Subcutaneous adipose tissue (tissue), 4 donors: Measurements from ENCODE around the gene NKAIN4. TPM values are rescaled to one million over a fixed set of nuclear protein-coding genes. Genes with fewer than 3 reads are reported as not detected.

Source experiments
- small RNA-seq: library from RNA; depleted of rRNA; stranded (forward); fragments of <200 nt; gene quantifications from one replicate; pipeline ENCODE3, GENCODE V24; 2016
- total RNA-seq, 4 donors: library from RNA; depleted of rRNA; stranded (reverse); fragments of >200 nt; gene quantifications; one replicate each; pipeline ENCODE4 v1.1.0, GENCODE V29; 2016
- TF ChIP-seq, protein P1 (sequence below): fragments of 450-650 bp; IDR thresholded peaks from one replicate; pipeline ENCODE4 v1.5.1; 2016; ENCODE audit warnings: low read depth, mild to moderate bottlenecking, control low read depth, antibody characterized with exemption, moderate library complexity

The NKAIN4 gene
- total RNA-seq, 4 donors from 2014 or later, result not detected

GRCh38 chr20:63191400-63191799 is 62.9 kb downstream of the NKAIN4 start:
- TF ChIP-seq, protein P1, sequence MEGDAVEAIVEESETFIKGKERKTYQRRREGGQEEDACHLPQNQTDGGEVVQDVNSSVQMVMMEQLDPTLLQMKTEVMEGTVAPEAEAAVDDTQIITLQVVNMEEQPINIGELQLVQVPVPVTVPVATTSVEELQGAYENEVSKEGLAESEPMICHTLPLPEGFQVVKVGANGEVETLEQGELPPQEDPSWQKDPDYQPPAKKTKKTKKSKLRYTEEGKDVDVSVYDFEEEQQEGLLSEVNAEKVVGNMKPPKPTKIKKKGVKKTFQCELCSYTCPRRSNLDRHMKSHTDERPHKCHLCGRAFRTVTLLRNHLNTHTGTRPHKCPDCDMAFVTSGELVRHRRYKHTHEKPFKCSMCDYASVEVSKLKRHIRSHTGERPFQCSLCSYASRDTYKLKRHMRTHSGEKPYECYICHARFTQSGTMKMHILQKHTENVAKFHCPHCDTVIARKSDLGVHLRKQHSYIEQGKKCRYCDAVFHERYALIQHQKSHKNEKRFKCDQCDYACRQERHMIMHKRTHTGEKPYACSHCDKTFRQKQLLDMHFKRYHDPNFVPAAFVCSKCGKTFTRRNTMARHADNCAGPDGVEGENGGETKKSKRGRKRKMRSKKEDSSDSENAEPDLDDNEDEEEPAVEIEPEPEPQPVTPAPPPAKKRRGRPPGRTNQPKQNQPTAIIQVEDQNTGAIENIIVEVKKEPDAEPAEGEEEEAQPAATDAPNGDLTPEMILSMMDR, result no peak

- TF ChIP-seq, protein P1, result no peak
These were observed 63.4 kb downstream of the NKAIN4 start for GRCh38 chr20:63190828-63191227.

Small RNAs within 50 kb of the gene (small RNA-seq; reads per million reads assigned to genes)
- gene MIR3196 (not detected), gene MIR4326 (not detected)

Other genes starting within 250 kb of the NKAIN4 start
- not detected for gene BHLHE23, start 247.5 kb downstream of the NKAIN4 start, total RNA-seq
- 10 to 100 TPM; 20.9 to 24.3 (median 21.8) TPM for gene YTHDF1, start 38.3 kb downstream of the NKAIN4 start, total RNA-seq
- gene BIRC7, start 18.6 kb downstream of the NKAIN4 start, total RNA-seq, result 1 to 10 TPM in 2 of 4 donors, not detected in 2; 1.3 to 3.9 TPM
- gene ARFGAP1, start 18.4 kb upstream of the NKAIN4 start, total RNA-seq, result 10 to 100 TPM; 16.1 to 46.2 (median 22.7) TPM
- gene COL20A1, start 38.7 kb upstream of the NKAIN4 start, total RNA-seq, result not detected
- gene CHRNA4, start 106.9 kb upstream of the NKAIN4 start, total RNA-seq, result not detected
- not detected for gene KCNQ2, start 218.2 kb upstream of the NKAIN4 start, total RNA-seq
- gene EEF1A2, start 244.6 kb upstream of the NKAIN4 start, total RNA-seq, result not detected